DOHH2 (cell line): ENCODE results near the gene SETD9.

Experiments
- CTCF ChIP-seq: fragments of 200-600 bp; sonication (generic); IDR thresholded peaks from one replicate; pipeline ENCODE4 v1.5.1; 2014; ENCODE audit warnings: antibody characterized with exemption, mild to moderate bottlenecking, low read depth, low read length; ENCODE audit not compliant: poor library complexity, severe bottlenecking
- EZH2phosphoT487 ChIP-seq: fragments of 200-600 bp; sonication (generic); IDR thresholded peaks from 2 replicates; pipeline ENCODE4 v1.6.1; 2017; ENCODE audit warnings: borderline replicate concordance, mild to moderate bottlenecking, antibody characterized with exemption, low read length, moderate library complexity, mixed read lengths

GRCh38 chr5:56862909-56863308 lies 46.5 kb upstream of the SETD9 start:
- TF ChIP-seq CTCF (no peak), EZH2phosphoT487 (no peak)
